Erythroblast (primary cell): ENCODE results near the gene GGACT.

Source experiments
- DNase-seq, 2 experiments: peaks; one replicate each; lab custom pipeline; 2025; lab: John Stamatoyannopoulos, UW
- GATA1 ChIP-seq: IDR thresholded peaks from 2 replicates; pipeline ENCODE4 v1.6.1; 2011; ENCODE audit warnings: low read depth, mild to moderate bottlenecking, control low read depth, low read length, moderate library complexity
- POLR2A ChIP-seq: IDR thresholded peaks from 2 replicates; pipeline ENCODE4 v1.6.1; 2011; ENCODE audit warnings: mild to moderate bottlenecking, low read length

The GGACT gene

DNA sequence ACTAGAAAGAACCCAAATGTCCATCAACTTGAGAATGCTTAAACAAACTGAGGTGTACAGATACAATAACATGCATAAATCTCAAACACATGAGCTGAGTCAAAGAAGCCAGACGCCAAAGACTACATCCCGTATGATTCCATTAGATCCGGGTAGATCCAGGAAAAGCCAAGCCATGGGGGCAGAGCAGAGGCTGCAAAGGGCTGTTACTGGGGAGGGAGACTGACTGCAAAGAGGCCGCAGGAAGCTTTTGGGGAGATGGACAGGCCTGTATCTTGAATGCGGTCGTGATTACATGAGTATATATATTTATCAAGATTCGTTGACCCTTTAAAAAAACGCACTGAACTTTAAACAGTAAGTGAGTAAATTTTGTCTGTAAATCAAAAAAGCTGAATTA, 28.7 kb downstream of the GGACT start:
- TF ChIP-seq POLR2A (no peak), GATA1 (no peak)
- DNase-seq = no peak

DNA sequence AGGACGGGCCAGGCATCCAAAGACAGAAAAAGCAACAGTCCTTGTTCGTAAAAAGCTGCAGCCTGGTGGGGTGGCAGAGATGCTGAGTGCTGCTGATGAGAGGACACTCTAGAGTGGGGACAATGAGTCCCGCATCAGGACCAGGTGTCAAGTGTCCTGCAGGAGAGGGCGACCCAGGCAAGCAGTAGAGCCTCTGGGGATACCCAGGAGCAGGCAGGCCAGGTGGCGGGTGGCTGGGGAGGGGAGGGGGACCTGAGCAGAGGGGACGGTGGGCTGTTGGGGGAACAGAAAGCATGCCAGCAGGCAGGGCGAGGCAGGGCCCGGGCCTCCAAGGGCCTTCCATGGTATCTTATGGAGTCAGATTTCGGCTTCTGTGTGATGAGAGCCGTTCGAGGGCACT, 35.8 kb downstream of the GGACT start:
- TF ChIP-seq POLR2A = no peak
- no peak for TF ChIP-seq GATA1
- no peak for DNase-seq

DNA sequence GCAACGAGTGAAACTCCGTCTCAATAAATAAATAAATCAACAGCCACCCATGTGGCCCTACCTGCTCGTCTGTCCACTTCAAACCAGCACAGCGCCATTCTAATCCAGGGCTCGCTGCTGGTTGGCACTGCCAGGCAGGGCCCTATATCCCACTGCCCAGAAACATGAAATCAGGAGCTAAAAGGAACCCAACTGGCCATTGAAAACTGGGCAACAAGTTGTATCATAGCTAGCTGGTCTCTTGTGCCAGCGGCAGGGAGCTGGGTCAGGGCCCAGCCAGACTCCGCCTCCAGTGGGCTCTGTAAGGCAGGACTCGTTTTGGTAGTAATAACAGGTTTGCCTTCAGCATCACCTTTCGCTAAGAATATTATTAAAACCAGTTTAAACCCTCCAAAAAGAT, 39.3 kb downstream of the GGACT start:
- no peak for TF ChIP-seq GATA1
- DNase-seq = no peak

DNA sequence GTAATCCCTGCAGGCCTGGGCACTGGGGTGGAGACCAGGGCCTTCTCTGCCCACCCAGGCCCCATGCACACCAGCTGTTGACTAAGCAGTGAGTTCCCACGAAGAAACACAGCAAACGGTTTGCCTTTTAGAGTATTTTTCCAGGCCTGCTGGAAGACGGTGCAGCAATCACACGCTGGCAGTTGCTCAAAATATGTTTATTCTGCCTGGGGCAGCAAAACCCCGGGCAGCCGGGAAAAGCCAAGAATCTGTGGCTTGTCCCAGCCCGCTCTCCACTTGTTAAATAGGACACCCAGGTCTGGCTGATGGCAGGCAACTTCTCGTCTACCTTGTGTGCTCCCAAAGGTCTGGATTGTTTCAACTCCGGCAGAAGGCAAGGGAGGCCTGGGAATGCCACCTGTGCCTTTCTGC, 40.8 kb downstream of the GGACT start:
- TF ChIP-seq GATA1 (no peak), POLR2A (no peak)

DNA sequence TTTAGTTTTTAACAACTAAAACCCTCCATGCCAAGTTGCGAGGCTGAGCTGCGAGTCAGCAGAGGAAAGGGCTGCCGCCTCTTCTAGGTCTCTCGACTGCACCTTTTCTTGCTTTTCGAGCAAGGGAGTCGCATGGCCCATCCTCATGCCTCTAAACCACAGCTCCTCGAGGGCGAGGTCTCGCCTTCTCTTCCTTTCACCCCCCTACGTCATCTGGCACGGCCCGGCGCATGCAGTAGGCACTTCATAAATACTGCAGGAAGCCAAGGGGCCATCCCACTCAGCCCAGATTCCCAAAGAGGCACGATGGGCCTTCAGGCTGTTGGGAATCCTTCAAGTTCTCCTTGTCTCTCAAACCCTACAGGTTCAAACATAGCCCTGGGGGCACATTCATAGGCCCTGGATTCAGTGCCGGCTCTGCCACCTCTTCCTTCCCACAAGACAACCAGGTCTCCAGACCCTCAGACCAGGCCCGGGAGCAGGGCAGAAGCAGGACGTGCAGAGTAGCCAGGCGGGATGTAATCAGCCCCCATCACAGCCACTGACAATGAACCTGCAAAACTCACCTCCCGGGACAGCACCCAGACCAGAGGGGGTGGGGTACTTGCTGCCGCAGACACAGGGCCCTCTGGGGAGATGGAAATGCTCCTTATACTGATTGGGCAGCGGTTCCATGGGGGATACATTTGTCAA, 41.7 kb downstream of the GGACT start:
- no peak for DNase-seq
- no peak for TF ChIP-seq POLR2A
- no peak for TF ChIP-seq GATA1

More for the DNA sequence above, 40.8 kb downstream of the GGACT start:
- no peak for DNase-seq

DNA sequence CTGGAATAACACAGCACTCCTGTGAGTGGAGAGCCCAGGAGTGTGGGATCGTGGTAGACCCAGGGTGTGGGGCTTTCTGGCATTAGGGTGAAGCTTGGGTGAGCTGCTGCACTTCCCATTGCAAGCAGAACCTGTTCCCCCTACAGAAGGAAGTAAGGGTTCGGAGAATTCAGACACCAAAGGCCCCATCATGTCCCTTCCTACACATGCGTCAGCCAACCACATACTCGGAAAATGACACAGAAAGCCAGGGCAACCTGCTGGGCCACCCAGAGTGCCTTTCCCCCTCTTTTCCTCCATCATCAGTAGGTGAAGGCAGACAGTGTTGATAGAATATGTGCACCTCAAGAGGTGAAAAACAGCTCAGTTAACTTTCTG, 42.9 kb downstream of the GGACT start:
- no peak for DNase-seq
- TF ChIP-seq POLR2A (no peak), GATA1 (no peak)

DNA sequence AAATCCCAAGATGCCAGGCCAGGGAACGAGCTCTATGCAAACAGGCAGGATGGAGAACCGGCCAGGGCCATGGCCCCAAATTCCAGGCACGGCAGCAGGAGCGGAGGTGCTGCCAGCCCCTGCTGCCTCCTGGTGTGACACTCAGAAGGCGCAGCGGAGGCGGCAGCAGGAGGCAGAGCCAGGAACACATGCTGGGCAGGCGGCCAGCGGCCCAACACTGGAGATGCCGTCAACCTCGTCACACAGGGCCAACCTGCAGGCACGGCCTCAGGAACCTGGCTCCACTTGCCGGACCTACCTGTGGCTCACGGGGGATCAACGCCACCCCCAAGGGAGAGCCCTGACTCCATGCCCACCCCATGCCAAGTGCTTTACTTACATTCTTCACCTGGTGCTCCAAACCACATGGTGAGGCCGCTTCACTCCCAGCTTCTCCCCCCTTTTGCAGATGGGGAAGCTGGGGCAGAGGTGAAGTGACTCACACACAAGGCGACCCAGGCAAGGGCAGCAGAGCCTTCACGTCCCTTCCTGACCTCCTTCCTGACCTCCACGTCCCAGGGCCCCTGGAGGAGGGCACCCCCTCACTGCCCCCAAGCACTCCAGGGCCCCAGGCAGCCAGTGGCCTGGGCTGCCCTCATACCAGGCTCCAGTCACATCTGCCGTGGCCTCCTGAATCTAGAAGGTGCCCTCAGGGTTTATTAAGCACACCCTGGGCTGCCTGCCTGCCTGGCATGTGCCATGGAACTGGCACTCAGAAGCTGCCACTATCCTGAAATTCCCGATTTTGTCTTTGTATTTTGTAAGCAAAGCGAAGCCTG, 43.5 kb downstream of the GGACT start:
- no peak for DNase-seq
- TF ChIP-seq POLR2A = no peak
- no peak for TF ChIP-seq GATA1

DNA sequence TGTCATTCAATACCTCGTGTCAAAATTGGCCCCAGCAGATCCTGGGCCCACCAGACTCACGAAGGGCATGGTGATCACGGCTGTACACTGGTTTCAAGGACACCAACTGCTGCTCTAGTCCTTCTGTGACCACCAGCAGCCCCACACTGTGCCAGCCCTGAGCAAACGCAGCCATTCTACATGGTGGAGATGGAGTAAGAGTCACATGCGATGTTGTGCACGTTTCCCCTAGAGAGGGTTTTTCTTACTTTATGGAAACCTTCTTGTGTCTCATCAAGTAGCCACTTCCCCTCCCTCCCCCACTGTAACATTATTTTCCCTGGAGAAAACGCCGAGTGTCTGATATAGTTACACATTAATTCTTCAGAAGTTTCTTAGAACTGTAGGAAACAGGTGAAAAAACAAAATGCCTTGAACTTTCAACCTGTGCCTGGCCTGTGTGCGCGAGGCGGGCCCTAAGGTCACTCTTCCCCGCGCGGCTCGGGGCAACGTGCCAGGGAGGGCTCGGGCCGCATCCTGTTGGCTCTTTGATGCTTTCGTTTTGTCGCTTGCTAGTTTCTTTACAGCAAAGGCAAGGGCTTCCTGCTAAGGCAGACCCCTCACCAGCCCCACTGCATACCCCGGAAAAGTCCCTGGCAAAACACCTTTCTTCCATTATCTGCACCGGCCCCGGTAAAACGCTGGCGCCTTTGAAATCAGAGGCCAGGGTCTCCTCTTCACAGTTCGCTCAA, 44.6 kb downstream of the GGACT start:
- no peak for TF ChIP-seq GATA1
- no peak for TF ChIP-seq POLR2A
- no peak for DNase-seq

DNA sequence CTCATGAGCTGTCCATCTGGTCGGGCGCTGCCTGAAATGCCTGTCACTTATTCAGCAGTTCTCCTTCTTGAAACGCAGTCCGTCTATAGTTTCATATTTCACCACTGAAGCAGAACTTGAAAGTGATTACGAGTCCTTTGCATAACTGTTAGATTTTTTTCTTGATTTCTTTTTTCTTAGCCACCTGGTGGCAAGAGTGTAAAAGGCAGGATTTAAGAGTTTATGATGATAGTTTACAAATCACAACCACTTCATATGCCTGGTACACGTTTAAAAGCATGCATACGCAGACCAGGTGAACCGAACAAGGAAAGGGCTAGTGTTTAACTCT, 45.8 kb downstream of the GGACT start:
- TF ChIP-seq GATA1 = no peak
- no peak for TF ChIP-seq POLR2A
- DNase-seq = peak in 1 of 2 experiments; percentile 4

DNA sequence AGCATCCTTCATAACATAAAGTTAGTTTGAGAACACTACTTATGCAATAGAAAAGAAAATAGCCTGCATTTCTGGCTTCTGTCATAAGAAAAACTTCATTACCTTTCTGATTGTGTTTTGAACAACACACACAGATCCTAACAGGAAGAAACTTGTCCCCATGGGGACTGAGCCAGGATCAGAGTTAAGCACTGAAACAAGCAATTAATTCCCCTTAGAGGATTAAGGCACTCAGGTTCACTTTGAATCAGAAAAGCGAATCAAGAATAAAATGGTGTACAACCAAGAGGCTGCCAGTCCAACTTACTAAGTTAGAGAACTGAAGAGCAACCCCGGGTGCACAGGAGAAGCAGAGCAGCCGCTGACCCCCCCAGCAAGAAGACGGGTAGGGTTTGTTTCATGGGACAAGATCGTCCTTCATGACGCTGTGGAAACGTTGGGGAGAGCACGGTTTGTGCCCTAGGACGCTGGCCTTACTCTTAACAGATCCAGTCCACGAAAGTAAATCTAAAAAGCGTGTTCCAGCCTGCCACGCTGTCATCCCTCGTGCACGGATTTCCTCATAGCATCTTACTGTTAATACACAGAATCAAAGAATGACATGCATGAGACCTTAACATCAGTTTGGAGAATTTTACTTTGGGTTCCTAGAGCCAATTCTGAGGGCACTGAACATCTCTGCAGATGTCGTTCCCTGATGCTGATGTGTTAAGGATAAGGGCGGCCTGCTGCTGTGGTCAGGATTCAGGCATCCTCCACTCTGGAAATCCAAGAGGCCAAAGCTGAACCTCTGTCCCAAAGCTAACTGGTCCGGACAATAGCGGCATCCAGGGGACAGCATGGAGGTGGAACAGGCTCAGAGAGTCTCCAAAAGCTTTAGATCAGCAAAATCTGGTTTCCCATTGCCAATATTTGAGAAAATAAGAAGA, 46.4 kb downstream of the GGACT start:
- no peak for TF ChIP-seq GATA1
- TF ChIP-seq POLR2A = no peak
- DNase-seq = no peak

DNA sequence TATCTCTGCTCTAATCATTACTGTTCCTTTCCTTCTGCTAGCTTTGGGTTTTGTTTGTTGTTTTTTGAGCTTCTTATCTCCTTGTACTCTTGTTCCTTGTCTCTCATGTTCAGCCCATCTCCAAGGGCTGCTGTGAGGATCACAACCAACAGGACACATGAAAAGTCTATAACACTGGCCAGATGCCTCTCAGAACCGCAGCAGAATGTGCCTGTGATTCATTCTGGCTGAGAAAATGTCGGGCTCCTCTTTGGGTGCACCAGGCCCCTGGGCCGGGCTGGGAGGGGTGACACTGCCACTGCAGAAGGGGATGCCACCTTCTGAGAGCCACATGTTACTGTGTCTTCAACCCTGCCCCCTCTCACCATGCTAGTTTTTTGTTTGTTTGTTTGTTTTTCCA, 48.0 kb downstream of the GGACT start:
- DNase-seq = no peak
- TF ChIP-seq POLR2A = no peak
- no peak for TF ChIP-seq GATA1

DNA sequence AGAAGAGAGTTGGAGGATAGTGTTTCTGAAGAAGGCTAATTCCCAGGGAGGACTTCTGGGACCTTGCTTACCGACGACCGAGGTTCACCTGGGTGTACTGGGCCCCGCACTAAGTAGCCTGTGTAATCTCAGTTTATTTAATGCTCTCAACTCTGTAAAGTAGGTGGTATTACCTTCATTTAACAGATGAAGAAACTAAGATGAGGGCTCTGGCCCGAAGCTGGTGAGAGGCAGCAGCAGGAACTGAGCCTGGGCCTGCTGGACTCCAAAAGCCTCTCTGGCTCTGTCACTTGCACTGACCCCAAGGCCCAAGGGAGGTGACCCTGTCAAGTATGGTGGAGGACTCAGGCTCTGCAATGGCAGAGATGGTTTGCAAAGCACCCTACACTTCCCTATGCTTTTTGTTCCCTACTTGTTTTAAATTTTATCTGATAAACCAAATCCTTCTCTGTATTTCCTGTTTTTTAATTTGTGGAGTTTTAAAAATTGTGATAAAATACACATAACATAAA, 50.6 kb downstream of the GGACT start:
- no peak for DNase-seq
- TF ChIP-seq POLR2A = no peak
- no peak for TF ChIP-seq GATA1

DNA sequence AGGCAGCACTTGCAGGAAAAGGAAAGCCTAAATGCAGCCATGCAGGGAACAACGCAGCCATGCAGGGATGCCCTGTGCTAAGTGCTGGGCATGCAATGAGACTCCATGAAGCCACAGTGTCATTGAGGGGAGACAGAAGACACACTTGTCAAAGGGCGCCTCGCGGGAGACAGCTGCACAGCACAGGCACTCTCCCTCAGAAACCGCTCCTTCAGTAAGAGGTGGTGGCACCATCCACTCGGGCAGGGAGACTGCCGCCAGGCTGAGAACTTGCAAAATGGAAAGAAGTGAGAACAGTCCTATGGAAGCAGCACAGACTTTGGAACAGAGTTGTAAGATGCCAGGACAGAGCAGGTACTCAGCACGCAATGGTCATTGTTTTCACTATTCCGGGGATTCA, 51.1 kb downstream of the GGACT start:
- TF ChIP-seq POLR2A (no peak), GATA1 (no peak)
- no peak for DNase-seq
